ENCODE data around the gene MAP4.

The MAP4 gene

GRCh38 chr3:47802734-47803479 lies 213.3 kb downstream of the MAP4 start, which contains the start of gene DHX30:
DHX30 (plus strand) TSS chr3:47803138; CDS start chr3:47810684, 7,546 bp downstream.
- no peaks in the 10 kb centered on the region for H3K4me1 ChIP-seq (ENCODE audit: control insufficient read depth, insufficient read depth, low read length)
- peak within 1 kb of the TSS; percentile 86 for H3K27ac ChIP-seq (ENCODE audit: extremely low read depth, low read depth, low read length)
- peak within 1 kb of the TSS; percentile 76 for H3K4me3 ChIP-seq (ENCODE audit: low read depth, low read length)
- ChIA-PET POLR2A (interaction anchor here (0.5 to 1.9 kb wide), 5 partner anchors 13 to 382 kb away, joined by 3 to 4 read pairs (median 3); no protein-coding TSS in a partner anchor), CTCF (interaction anchor here (0.6 kb wide), 1 partner anchor 281 kb away, joined by 3 read pairs; no protein-coding TSS in a partner anchor)
- no peaks in the 10 kb centered on the region for H3K9me3 ChIP-seq (ENCODE audit: control insufficient read depth, insufficient read depth, low read depth, low read length)
- peaks cover 12 to 20% of the 10 kb centered on the region in 2 experiments; a peak in 2 of 3 replicates for H3K36me3 ChIP-seq (ENCODE audit: control insufficient read depth in 2 of 2, insufficient read depth in 1 of 2, low read length in 2 of 2)
- no peak for TF ChIP-seq ZNF138 (tag by site-specific recombination; IDR thresholded peaks at IDR 0.05; ENCODE audit: borderline replicate concordance)
- peak; percentile 55 for TF ChIP-seq SP2 (tag by site-specific recombination; IDR thresholded peaks at IDR 0.05)
- no peak for TF ChIP-seq ZNF274 (IDR thresholded peaks at IDR 0.05; ENCODE audit: low read length)
- TF ChIP-seq ZNF274 (tag by site-specific recombination; IDR thresholded peaks at IDR 0.05; ENCODE audit: borderline replicate concordance): no peak
- TF ChIP-seq AEBP2 (tag by site-specific recombination; IDR thresholded peaks at IDR 0.05; ENCODE audit: borderline replicate concordance): no peak
- TF ChIP-seq ZBTB8A (tag by site-specific recombination; IDR thresholded peaks at IDR 0.05): peak; percentile 50; the same call in 1 of the 2 replicates
- TF ChIP-seq ZSCAN16 (tag by site-specific recombination; IDR thresholded peaks at IDR 0.05): peak; percentile 98
- no peak for TF ChIP-seq ZNF266 (tag by site-specific recombination; IDR thresholded peaks at IDR 0.05; ENCODE audit: low read depth)
- TF ChIP-seq TCF7L2 (IDR thresholded peaks at IDR 0.05; ENCODE audit: borderline replicate concordance, low read depth, low read length): no peak
- TF ChIP-seq ZBTB26 (tag by site-specific recombination; optimal IDR thresholded peaks at IDR 0.05): peak; percentile 52
- peak; percentile 54 for TF ChIP-seq ZNF335 (tag by site-specific recombination; conservative IDR thresholded peaks at IDR 0.05)
- peak; percentile 88 for TF ChIP-seq SCRT1 (tag by site-specific recombination; IDR thresholded peaks at IDR 0.05; ENCODE audit: borderline replicate concordance)
- no peak for TF ChIP-seq GLIS2 (tag by site-specific recombination; IDR thresholded peaks at IDR 0.05)
- TF ChIP-seq ZNF513 (tag by site-specific recombination; IDR thresholded peaks at IDR 0.05): no peak
- TF ChIP-seq IKZF3 (tag by site-specific recombination; IDR thresholded peaks at IDR 0.05): peak; percentile 5; the same call in 1 of the 2 replicates
- 0 out of 2 replicates have a peak, but pooled peaks have one; percentile 6 for TF ChIP-seq ZXDB (tag by site-specific recombination; IDR thresholded peaks at IDR 0.05)
- TF ChIP-seq CTCF (tag by site-specific recombination; IDR thresholded peaks at IDR 0.05): no peak
- peak; percentile 75 for TF ChIP-seq ZFHX2 (tag by site-specific recombination; conservative IDR thresholded peaks at IDR 0.05)
- peak; percentile 78; the same call in 1 of the 2 replicates for TF ChIP-seq ZBTB20 (tag by site-specific recombination; IDR thresholded peaks at IDR 0.05)
- TF ChIP-seq ZNF398 (tag by site-specific recombination; IDR thresholded peaks at IDR 0.05): 0 out of 2 replicates have a peak, but pooled peaks have one; percentile 6
- peak; percentile 99 for TF ChIP-seq SCRT2 (tag by site-specific recombination; IDR thresholded peaks at IDR 0.05)
- TF ChIP-seq SP3 (tag by site-specific recombination; IDR thresholded peaks at IDR 0.05): peak; percentile 43
- peak; percentile 83 for TF ChIP-seq ZBTB11 (tag by site-specific recombination; conservative IDR thresholded peaks at IDR 0.05; ENCODE audit: low read depth)

All from HEK293 (cell line).